Measurements from ENCODE around the gene DLGAP1. TPM values are rescaled to one million over a fixed set of nuclear protein-coding genes. Genes with fewer than 3 reads are reported as not detected.

The DLGAP1 gene
- total and polyA plus RNA-seq, 2 of the 13 experiments (the other 11 are each of a cell fraction or from before 2014, with no cell fraction given): 0.01 TPM; not detected in 1

GRCh38 chr18:3623769-3624545 is 831.1 kb downstream of the DLGAP1 start (continued):
- TF ChIP-seq, protein P1, sequence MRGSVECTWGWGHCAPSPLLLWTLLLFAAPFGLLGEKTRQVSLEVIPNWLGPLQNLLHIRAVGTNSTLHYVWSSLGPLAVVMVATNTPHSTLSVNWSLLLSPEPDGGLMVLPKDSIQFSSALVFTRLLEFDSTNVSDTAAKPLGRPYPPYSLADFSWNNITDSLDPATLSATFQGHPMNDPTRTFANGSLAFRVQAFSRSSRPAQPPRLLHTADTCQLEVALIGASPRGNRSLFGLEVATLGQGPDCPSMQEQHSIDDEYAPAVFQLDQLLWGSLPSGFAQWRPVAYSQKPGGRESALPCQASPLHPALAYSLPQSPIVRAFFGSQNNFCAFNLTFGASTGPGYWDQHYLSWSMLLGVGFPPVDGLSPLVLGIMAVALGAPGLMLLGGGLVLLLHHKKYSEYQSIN (CRISPR knock-in tag; IDR thresholded peaks at IDR 0.05; ENCODE audit: borderline replicate concordance): no peak
- TF ChIP-seq ZFYVE20 (CRISPR knock-in tag; IDR thresholded peaks at IDR 0.05; ENCODE audit: borderline replicate concordance, low read depth): no peak
- TF ChIP-seq ARHGAP35 (CRISPR knock-in tag; IDR thresholded peaks at IDR 0.05; ENCODE audit: borderline replicate concordance): no peak
- TF ChIP-seq SRSF4 (IDR thresholded peaks at IDR 0.05; ENCODE audit: low read depth, low read length, poor library complexity, severe bottlenecking): no peak
- no peak for TF ChIP-seq SNAI1 (CRISPR knock-in tag; IDR thresholded peaks at IDR 0.05; ENCODE audit: borderline replicate concordance)
- TF ChIP-seq, protein P2, sequence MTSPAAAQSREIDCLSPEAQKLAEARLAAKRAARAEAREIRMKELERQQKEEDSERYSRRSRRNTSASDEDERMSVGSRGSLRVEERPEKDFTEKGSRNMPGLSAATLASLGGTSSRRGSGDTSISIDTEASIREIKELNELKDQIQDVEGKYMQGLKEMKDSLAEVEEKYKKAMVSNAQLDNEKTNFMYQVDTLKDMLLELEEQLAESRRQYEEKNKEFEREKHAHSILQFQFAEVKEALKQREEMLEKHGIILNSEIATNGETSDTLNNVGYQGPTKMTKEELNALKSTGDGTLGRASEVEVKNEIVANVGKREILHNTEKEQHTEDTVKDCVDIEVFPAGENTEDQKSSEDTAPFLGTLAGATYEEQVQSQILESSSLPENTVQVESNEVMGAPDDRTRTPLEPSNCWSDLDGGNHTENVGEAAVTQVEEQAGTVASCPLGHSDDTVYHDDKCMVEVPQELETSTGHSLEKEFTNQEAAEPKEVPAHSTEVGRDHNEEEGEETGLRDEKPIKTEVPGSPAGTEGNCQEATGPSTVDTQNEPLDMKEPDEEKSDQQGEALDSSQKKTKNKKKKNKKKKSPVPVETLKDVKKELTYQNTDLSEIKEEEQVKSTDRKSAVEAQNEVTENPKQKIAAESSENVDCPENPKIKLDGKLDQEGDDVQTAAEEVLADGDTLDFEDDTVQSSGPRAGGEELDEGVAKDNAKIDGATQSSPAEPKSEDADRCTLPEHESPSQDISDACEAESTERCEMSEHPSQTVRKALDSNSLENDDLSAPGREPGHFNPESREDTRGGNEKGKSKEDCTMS (CRISPR knock-in tag; conservative IDR thresholded peaks at IDR 0.05): no peak
- no peak for TF ChIP-seq ZNF17 (CRISPR knock-in tag; IDR thresholded peaks at IDR 0.05)
- TF ChIP-seq RFX5 (IDR thresholded peaks at IDR 0.05; ENCODE audit: low read depth, low read length): peak; percentile 45
- TF ChIP-seq JUNB (CRISPR knock-in tag; IDR thresholded peaks at IDR 0.05; ENCODE audit: borderline replicate concordance): no peak
- TF ChIP-seq, protein P3, sequence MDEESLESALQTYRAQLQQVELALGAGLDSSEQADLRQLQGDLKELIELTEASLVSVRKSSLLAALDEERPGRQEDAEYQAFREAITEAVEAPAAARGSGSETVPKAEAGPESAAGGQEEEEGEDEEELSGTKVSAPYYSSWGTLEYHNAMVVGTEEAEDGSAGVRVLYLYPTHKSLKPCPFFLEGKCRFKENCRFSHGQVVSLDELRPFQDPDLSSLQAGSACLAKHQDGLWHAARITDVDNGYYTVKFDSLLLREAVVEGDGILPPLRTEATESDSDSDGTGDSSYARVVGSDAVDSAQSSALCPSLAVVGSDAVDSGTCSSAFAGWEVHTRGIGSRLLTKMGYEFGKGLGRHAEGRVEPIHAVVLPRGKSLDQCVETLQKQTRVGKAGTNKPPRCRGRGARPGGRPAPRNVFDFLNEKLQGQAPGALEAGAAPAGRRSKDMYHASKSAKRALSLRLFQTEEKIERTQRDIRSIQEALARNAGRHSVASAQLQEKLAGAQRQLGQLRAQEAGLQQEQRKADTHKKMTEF (CRISPR knock-in tag; IDR thresholded peaks at IDR 0.05): peak; percentile 79
- no peak for TF ChIP-seq ATF7 (IDR thresholded peaks at IDR 0.05)
- peak; percentile 91; the same call in 1 of the 2 replicates for TF ChIP-seq ATF7 (CRISPR knock-in tag; IDR thresholded peaks at IDR 0.05)
- TF ChIP-seq RELA (CRISPR knock-in tag; IDR thresholded peaks at IDR 0.05): peak; percentile 27; the same call in 1 of the 2 replicates
- TF ChIP-seq ZBTB42 (CRISPR knock-in tag; IDR thresholded peaks at IDR 0.05): peak; percentile 87; the same call in 1 of the 2 replicates
- no peak for TF ChIP-seq TOE1 (CRISPR knock-in tag; IDR thresholded peaks at IDR 0.05)
- TF ChIP-seq, protein P4, sequence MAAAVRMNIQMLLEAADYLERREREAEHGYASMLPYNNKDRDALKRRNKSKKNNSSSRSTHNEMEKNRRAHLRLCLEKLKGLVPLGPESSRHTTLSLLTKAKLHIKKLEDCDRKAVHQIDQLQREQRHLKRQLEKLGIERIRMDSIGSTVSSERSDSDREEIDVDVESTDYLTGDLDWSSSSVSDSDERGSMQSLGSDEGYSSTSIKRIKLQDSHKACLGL (CRISPR knock-in tag; IDR thresholded peaks at IDR 0.05): no peak
- peak; percentile 88; the same call in 1 of the 2 replicates for TF ChIP-seq KDM5B (CRISPR knock-in tag; IDR thresholded peaks at IDR 0.05; ENCODE audit: borderline replicate concordance)
- TF ChIP-seq ZNF18 (CRISPR knock-in tag; IDR thresholded peaks at IDR 0.05; ENCODE audit: insufficient replicate concordance): peak; percentile 89
- TF ChIP-seq RARA (CRISPR knock-in tag; IDR thresholded peaks at IDR 0.05): peak; percentile 100
- TF ChIP-seq NRL (CRISPR knock-in tag; IDR thresholded peaks at IDR 0.05; ENCODE audit: borderline replicate concordance): peak; percentile 98
- no peak; the same call in 1 of the 2 replicates for TF ChIP-seq TOPORS (CRISPR knock-in tag; IDR thresholded peaks at IDR 0.05)
- TF ChIP-seq TCF7 (IDR thresholded peaks at IDR 0.05; ENCODE audit: low read depth): peak; percentile 34; the same call in 1 of the 2 replicates

Data from HepG2 (cell line).